Measurements from ENCODE around the gene FAM72A.
"Not testable (repeated sequence)": the region's sequence is repeated elsewhere in the genome, so short reads cannot be mapped to it uniquely, and the experiment has no call there.

DNA sequence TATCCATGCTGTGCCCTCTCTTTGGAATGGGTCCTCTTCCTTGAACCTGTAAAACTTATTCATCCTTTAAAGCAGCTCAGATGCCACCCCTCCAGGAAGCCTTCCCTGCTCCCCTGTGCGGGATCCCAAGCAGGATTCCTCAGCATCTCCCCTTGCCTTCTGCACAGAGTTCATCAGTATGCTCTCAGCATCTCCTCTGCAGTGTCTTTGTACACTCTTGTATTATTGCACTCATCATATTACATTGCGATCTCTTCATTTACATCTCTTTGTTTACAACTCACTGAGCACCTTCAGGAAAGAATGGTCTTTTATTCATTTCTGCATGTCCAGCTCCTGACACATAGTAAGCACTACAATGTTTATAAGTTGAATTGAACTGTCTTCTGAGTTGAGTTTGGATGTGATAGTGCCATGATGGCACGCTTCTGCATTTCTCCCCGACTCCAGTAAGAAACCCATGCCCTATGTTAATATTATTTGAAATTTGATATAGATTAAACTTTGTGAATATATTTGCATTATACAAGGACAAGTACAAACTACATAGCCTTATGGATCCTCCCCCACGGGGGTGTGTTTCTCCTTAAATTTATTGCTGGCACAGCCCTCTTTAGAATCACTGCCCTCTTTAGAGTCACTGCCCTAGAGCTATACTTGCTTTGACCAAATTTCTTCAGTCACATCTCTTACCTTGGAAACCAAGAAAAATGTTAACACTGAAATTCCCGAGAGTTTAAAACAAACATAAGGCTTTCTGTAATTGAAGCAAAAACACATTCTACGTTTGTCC is 13.2 kb upstream of the FAM72A start:
- not testable (repeated sequence) for TF ChIP-seq SP1 (IDR thresholded peaks at IDR 0.05; ENCODE audit: low read depth); EZH2phosphoT487 (IDR thresholded peaks at IDR 0.05; ENCODE audit: borderline replicate concordance); ZFX (IDR thresholded peaks at IDR 0.05); POLR2AphosphoS5 (IDR thresholded peaks at IDR 0.05; ENCODE audit: low read depth, low read length); POLR2A (IDR thresholded peaks at IDR 0.05; ENCODE audit: borderline replicate concordance, extremely low read depth, insufficient read depth, insufficient read length); EZH2 (IDR thresholded peaks at IDR 0.05); SIN3A (IDR thresholded peaks at IDR 0.05; ENCODE audit: low read depth); FOSL1 (IDR thresholded peaks at IDR 0.05; ENCODE audit: low read depth); EGR1 (IDR thresholded peaks at IDR 0.05; ENCODE audit: low read depth); YY1 (IDR thresholded peaks at IDR 0.05; ENCODE audit: extremely low read depth, insufficient replicate concordance, low read depth, low read length)
- TF ChIP-seq, protein P1, sequence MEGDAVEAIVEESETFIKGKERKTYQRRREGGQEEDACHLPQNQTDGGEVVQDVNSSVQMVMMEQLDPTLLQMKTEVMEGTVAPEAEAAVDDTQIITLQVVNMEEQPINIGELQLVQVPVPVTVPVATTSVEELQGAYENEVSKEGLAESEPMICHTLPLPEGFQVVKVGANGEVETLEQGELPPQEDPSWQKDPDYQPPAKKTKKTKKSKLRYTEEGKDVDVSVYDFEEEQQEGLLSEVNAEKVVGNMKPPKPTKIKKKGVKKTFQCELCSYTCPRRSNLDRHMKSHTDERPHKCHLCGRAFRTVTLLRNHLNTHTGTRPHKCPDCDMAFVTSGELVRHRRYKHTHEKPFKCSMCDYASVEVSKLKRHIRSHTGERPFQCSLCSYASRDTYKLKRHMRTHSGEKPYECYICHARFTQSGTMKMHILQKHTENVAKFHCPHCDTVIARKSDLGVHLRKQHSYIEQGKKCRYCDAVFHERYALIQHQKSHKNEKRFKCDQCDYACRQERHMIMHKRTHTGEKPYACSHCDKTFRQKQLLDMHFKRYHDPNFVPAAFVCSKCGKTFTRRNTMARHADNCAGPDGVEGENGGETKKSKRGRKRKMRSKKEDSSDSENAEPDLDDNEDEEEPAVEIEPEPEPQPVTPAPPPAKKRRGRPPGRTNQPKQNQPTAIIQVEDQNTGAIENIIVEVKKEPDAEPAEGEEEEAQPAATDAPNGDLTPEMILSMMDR (IDR thresholded peaks at IDR 0.05 in 2 of 3, conservative IDR thresholded peaks at IDR 0.05 in 1 of 3; ENCODE audit: borderline replicate concordance in 1 of 3, insufficient read depth in 1 of 3, low read depth in 2 of 3, low read length in 2 of 3): not testable (repeated sequence)
- TF ChIP-seq, protein P2, sequence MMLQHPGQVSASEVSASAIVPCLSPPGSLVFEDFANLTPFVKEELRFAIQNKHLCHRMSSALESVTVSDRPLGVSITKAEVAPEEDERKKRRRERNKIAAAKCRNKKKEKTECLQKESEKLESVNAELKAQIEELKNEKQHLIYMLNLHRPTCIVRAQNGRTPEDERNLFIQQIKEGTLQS (IDR thresholded peaks at IDR 0.05): not testable (repeated sequence)
- TF ChIP-seq, protein P3, sequence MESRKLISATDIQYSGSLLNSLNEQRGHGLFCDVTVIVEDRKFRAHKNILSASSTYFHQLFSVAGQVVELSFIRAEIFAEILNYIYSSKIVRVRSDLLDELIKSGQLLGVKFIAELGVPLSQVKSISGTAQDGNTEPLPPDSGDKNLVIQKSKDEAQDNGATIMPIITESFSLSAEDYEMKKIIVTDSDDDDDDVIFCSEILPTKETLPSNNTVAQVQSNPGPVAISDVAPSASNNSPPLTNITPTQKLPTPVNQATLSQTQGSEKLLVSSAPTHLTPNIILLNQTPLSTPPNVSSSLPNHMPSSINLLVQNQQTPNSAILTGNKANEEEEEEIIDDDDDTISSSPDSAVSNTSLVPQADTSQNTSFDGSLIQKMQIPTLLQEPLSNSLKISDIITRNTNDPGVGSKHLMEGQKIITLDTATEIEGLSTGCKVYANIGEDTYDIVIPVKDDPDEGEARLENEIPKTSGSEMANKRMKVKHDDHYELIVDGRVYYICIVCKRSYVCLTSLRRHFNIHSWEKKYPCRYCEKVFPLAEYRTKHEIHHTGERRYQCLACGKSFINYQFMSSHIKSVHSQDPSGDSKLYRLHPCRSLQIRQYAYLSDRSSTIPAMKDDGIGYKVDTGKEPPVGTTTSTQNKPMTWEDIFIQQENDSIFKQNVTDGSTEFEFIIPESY (IDR thresholded peaks at IDR 0.05; ENCODE audit: extremely low read depth, insufficient replicate concordance, low read length): not testable (repeated sequence)
- TF ChIP-seq, protein P4, sequence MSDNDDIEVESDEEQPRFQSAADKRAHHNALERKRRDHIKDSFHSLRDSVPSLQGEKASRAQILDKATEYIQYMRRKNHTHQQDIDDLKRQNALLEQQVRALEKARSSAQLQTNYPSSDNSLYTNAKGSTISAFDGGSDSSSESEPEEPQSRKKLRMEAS (IDR thresholded peaks at IDR 0.05): not testable (repeated sequence)
